Mucosa of descending colon (tissue), 3 donors: ENCODE data around the gene CDC20B. TPM values are rescaled to one million over a fixed set of nuclear protein-coding genes. Genes with fewer than 3 reads are reported as not detected.

ENCODE experiments used
- ATAC-seq: fragments of 200-7000 bp; cut with Tn5 transposase; one replicate; pipeline ENCODE4 v1.9.1; 2020; ENCODE audit warnings: mild to moderate bottlenecking, moderate library complexity
- DNase-seq, 3 donors: peaks; one replicate each; pipeline ENCODE4 v3.0.0-alpha.2; 2020
- H3K36me3 ChIP-seq: fragments of 200-600 bp; one replicate; pipeline ENCODE4 v1.8.0; 2021; ENCODE audit warnings: low read depth, mild to moderate bottlenecking
- H3K4me1 ChIP-seq: fragments of 200-600 bp; one replicate; pipeline ENCODE4 v1.8.0; 2021; ENCODE audit warnings: low read depth, mild to moderate bottlenecking
- H3K4me3 ChIP-seq: fragments of 200-600 bp; one replicate; pipeline ENCODE4 v1.8.0; 2021; ENCODE audit warnings: mild to moderate bottlenecking
- H3K9me3 ChIP-seq: fragments of 200-600 bp; one replicate; pipeline ENCODE4 v1.8.0; 2021; ENCODE audit warnings: mild to moderate bottlenecking
- intact Hi-C, 2 donors: fragments of 100-400 bp; cut with DNase I in 1 of 2; cut with micrococcal nuclease in 1 of 2; formaldehyde crosslinking; loops; one replicate each; pipeline versions ENCODE4 v1.11.0 to v1.11.1; 2022; cut with DNase I, micrococcal nuclease
- total RNA-seq, 3 donors: library from RNA; stranded (reverse); fragmentation: NEBNext Ultra II Directional in 2 of 3; extraction: Animal tissue kit (Norgen Biotek cat#: 25700) in 2 of 3; gene quantifications; one replicate each; pipeline versions ENCODE4 v1.2.1 to v1.2.4, GENCODE V29; 2021 to 2023
- TF ChIP-seq, protein P1 (sequence below): fragments of 200-600 bp; IDR thresholded peaks from one replicate; pipeline ENCODE4 v1.8.0; 2022; ENCODE audit warnings: antibody characterized with exemption, mild to moderate bottlenecking
- donor health status: DM: no; HTN: no; CAD: no; lungs with moderate emphysema.
- donor health status: DM: no; HTN: no; CAD: no.
- donor health status: DM: no; HTN: yes; CAD: no.

The CDC20B gene
- total RNA-seq, 3 donors from 2014 or later = not detected

DNA sequence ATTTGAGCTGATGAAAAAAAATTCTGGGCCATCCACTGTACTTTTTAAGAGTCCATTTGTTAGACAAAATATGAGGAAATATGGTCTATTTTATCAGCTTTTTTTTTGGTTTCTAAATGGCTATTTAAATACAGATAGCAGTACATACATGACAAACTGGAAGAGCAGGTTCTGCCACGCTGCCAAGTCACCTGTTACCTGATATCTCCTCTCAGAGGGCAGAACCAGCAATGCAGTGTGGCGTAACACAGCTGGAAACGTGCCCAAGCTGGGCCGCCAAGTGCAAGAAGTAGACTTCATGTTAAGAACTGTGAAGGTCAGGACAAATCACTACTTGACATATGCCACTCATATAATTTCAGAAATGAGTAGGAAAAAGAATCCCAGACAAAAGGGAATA is 46.0 kb upstream of the CDC20B start:
- ATAC-seq (peak; percentile 89), DNase-seq (peak; percentile 85 to 94 (median 86))
- H3K9me3 ChIP-seq = no peaks in the 10 kb centered on the region
- H3K36me3 ChIP-seq = no peaks in the 10 kb centered on the region
- intact Hi-C loops = no loop called here
- TF ChIP-seq, protein P1, sequence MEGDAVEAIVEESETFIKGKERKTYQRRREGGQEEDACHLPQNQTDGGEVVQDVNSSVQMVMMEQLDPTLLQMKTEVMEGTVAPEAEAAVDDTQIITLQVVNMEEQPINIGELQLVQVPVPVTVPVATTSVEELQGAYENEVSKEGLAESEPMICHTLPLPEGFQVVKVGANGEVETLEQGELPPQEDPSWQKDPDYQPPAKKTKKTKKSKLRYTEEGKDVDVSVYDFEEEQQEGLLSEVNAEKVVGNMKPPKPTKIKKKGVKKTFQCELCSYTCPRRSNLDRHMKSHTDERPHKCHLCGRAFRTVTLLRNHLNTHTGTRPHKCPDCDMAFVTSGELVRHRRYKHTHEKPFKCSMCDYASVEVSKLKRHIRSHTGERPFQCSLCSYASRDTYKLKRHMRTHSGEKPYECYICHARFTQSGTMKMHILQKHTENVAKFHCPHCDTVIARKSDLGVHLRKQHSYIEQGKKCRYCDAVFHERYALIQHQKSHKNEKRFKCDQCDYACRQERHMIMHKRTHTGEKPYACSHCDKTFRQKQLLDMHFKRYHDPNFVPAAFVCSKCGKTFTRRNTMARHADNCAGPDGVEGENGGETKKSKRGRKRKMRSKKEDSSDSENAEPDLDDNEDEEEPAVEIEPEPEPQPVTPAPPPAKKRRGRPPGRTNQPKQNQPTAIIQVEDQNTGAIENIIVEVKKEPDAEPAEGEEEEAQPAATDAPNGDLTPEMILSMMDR = no peak
- no peak overlapping the region for H3K4me3 ChIP-seq
- H3K4me1 ChIP-seq = peaks cover 13% of the 10 kb centered on the region

DNA sequence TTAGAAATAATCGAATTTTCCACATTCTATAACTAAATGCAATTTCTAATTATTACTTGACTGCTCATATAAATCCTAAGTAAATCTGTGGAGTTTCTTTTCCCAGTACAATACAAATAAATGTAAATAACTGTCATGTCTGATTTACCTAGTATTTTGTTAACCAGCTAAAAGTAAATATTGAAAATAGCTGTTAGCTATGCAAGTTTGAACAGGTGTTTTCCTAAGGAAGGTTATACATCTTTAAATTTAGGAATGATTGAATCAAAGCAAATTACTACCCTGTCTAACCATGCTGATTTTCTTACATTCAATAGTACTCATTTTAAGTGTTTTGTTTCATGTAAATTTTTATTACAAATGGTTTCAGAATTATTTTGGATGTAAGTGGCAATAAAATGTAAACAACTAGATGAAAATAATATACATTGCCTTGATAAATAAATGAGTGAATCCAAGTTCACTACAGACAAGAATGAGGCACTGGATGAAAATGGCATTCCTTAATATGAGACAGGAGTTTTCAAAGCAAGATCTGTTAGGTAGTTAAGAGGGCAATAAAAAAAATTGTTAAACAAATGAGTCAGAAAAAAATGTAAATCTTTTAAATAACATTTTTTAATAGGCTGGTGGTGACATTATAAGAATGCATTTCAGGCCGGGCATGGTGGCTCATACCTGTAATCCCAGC is 38.4 kb upstream of the CDC20B start:
- DNase-seq (no peak), ATAC-seq (no peak)
- intact Hi-C loops = no loop called here
- H3K4me1 ChIP-seq = no peaks in the 10 kb centered on the region
- no peaks in the 10 kb centered on the region for H3K36me3 ChIP-seq
- TF ChIP-seq, protein P1 = no peak
- no peak overlapping the region for H3K4me3 ChIP-seq
- no peaks in the 10 kb centered on the region for H3K9me3 ChIP-seq

DNA sequence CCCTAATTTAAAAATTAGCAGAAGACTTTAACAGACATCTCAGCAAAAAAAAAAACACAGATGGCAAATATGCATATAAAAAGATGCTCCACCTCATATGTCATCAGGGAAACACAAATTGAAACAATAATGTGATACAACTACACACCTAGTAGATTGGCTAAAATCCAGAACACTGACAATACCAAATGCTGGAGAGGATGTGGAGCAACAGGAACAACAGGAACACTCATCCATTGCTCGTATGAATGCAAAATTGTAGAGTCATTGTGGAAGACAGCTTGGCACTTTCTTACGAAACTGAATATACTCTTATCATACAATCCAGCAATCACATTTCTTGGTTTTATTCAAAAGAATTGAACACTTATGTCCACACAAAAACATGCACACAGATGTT is 32.0 kb upstream of the CDC20B start:
- no peak overlapping the region for H3K4me3 ChIP-seq
- H3K36me3 ChIP-seq = no peaks in the 10 kb centered on the region
- TF ChIP-seq, protein P1 = no peak
- DNase-seq = no peak
- H3K9me3 ChIP-seq = no peaks in the 10 kb centered on the region
- ATAC-seq = no peak
- intact Hi-C loops = no loop called here
- H3K4me1 ChIP-seq = peaks cover 3% of the 10 kb centered on the region

DNA sequence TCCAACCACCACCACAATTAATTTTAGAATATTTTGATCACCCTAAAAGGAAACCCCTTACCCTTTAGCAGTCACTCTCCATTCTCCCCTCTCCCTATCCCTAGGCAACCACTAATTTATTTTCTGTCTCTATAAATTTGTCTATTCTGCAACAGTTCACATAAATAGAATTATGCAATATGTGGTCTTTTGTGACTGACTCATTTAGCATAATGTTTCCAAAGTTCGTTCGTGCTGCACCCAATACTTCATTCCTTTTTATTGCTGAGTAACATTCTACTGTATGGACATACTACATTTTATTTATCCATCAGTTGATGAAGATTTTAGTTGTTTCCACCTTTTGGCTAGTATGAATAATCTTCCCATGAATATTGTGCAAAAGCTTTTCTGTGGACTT is 18.2 kb upstream of the CDC20B start:
- DNase-seq (no peak), ATAC-seq (no peak)
- intact Hi-C loops = no loop called here
- no peak overlapping the region for H3K4me3 ChIP-seq
- no peaks in the 10 kb centered on the region for H3K36me3 ChIP-seq
- no peaks in the 10 kb centered on the region for H3K4me1 ChIP-seq
- H3K9me3 ChIP-seq = no peaks in the 10 kb centered on the region
- TF ChIP-seq, protein P1 = no peak

DNA sequence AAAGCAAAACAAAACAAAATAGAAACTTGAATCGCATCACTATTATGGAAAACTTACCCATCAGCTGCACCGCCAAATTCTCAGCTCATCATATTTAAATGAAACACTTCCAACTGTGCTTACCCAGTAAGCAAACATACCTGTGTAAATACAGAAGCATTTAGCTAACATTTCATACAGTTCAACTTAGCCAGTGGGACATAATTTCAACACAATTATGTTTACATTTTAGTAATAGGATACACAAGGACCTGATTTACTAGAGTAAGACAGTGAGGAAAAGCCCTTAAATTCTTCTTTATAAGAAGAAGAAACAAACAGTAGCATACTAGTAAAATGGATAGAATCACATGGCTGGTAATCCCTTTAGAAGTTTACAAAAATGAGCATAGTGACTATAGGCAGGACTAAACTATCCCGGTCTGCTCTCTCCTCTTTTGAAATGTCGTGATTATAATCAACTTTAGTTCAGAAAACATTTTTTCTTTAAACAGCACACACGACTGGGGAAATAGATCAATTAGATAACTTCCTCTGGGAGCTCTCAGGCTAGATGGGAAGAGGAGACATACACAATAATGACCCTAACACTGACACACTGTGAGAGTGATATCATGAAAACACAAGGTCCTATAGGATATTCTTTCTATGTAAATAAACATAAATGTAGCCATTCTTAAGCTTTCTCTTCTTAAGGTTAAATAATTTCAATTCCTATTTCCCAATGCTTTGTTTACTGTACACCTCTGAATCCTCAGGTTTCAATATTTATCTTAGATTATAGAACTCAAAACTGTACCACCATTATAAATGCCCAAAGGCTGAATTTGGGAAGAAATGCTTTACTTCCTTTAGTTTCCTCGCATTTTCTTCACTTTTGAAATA is 15.9 kb upstream of the CDC20B start:
- H3K36me3 ChIP-seq = no peaks in the 10 kb centered on the region
- DNase-seq (no peak), ATAC-seq (no peak)
- H3K4me1 ChIP-seq = no peaks in the 10 kb centered on the region
- H3K4me3 ChIP-seq = no peak overlapping the region
- TF ChIP-seq, protein P1 = no peak
- H3K9me3 ChIP-seq = no peaks in the 10 kb centered on the region
- intact Hi-C loops = no loop called here
